Fibroblast of lung (primary cell): ENCODE data around the gene FCRL4.

Source experiments
- CTCF ChIP-seq, 2 donors: IDR thresholded peaks in 1 of 2; conservative IDR thresholded peaks in 1 of 2; 1 replicate in 1 of 2; 2 replicates in 1 of 2; pipeline ENCODE4 v1.5.1; 2011 to 2012; ENCODE audit warnings: low read length in 2 of 2, control low read depth in 1 of 2, inconsistent platforms in 1 of 2, low read depth in 1 of 2, mild to moderate bottlenecking in 1 of 2
- EZH2 ChIP-seq: IDR thresholded peaks from 2 replicates; pipeline ENCODE4 v1.5.1; 2012; ENCODE audit warnings: low read length, control low read depth, mild to moderate bottlenecking; ENCODE audit errors: missing control alignments

- no peak for TF ChIP-seq CTCF (conservative IDR thresholded peaks at IDR 0.05 in 1 of 2, IDR thresholded peaks at IDR 0.05 in 1 of 2; ENCODE audit: low read depth in 1 of 2, low read length in 2 of 2)
- no peak for TF ChIP-seq EZH2
These were observed 65.3 kb downstream of the FCRL4 start for GRCh38 chr1:157532569-157532968.
